NCI-H1105 treated with DMSO at 0.1 percent for 48 hours (cell line): ENCODE results near the gene SLC22A16.
A peak's percentile ranks its signal among the peaks of the same experiment; 100 is the strongest.
"Not testable (repeated sequence)": the region's sequence is repeated elsewhere in the genome, so short reads cannot be mapped to it uniquely, and the experiment has no call there.

Experiments used
- DNase-seq: peaks from one replicate; lab custom pipeline; 2025; lab: John Stamatoyannopoulos, UW

SLC22A16 gene, protein sequence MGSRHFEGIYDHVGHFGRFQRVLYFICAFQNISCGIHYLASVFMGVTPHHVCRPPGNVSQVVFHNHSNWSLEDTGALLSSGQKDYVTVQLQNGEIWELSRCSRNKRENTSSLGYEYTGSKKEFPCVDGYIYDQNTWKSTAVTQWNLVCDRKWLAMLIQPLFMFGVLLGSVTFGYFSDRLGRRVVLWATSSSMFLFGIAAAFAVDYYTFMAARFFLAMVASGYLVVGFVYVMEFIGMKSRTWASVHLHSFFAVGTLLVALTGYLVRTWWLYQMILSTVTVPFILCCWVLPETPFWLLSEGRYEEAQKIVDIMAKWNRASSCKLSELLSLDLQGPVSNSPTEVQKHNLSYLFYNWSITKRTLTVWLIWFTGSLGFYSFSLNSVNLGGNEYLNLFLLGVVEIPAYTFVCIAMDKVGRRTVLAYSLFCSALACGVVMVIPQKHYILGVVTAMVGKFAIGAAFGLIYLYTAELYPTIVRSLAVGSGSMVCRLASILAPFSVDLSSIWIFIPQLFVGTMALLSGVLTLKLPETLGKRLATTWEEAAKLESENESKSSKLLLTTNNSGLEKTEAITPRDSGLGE

DNA sequence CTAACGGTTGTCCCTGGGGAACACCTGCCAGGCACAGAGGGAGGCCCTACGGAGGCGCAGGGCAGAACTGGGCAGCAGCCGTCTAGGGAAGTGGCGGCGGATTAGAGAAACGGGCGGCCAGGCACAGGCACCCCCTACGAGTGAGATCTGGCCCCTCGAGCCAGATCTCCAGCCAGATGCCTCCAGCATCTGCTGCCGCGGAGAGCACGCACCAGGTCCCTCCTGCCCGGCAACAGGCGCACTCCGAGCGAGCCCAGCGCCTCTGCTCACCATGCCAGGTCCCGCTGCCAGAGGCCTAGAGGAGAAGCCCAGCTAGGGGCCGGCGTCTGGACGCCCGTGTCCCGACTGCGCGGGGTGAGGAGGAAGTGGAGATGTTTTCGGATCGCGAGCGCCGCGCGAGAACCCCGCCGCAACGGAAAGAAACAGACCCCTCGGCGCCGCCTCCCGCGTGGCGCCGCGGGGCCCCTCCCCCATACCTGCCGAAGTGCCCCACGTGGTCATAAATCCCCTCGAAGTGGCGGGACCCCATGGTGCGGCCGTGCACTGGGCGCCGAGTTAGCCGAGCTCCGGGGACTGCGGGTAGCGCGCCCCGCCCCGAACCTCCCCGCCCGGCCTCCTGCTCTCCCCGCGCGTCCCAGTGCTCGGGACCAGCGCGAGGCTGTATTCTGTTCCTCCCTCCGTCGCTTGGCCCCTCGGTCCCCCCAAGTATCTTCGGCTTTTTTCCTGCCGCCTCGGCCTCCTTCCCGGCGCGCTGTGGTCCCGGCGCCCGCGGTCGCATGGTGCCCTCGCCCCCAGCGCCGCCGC, at the start of gene SLC22A16:
Gene SLC22A16 (minus strand): TSS at position 568 of the 804 bp plus-strand sequence. CDS start 39 bp downstream, at position 529.
- DNase-seq, result no peak

DNA sequence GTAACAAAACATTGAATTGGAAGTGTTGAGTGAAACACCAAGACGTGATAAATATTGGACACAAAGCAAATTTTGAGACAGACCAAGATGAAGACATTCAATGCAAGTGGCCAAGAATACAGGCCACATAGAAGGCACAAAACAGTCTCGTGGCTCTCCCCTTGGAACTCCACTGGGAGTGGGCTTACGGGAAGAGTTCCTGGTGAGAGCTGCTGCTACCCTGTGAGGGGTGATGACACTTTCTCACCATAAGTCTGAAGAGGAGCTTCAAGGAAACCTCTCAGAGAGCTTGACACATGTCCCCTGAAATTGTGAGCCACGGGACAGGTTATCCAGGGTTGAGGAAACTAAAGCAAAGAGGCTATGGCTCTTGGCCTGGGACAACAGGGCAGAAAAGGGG, 48.6 kb upstream of the SLC22A16 start:
- DNase-seq, result no peak

DNA sequence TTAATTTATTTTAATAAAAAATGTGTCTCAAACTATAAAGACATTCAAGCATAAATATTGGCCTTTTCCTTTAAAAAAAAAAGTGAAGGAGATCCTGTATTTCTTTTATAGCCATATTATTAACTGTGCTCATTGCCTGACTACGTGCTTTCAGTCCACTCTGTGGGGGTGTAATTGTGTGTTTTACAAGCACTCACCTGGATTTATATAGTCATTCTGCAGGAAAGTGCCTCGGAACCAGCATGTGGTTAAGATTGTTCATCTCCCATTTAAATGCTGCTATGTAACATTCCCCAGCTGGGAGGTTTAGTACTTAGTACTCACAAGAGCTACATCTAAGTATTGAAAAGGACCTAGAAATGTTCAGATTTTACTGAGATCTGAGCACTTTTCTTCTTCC, 47.9 kb upstream of the SLC22A16 start:
- DNase-seq, result no peak

DNA sequence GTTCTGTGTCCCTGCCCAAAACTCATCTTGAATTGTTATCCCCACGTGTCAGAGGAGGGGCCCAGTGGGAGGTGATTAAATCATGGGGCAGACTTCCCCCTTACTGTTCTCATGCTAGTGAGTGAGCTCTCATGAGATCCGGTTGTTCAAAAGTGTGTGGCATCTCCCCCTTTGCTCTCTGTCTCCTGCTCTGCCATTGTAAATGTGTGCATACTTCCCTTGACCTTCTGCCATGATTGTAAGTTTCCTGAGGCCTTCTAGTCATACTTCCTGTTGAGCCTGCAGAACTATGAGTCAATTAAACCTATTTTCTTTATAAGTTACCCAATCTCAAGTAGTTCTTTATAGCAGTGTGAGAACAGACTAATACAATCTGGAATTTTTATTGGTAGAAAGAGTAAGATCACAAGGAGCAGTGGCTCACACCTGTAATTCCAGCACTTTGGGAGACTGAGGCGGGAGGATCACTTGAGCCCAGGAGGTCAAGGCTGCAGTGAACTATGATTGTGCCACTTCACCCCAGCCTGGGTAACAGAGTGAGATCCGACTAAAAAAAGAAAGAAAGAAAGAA, 47.1 kb upstream of the SLC22A16 start:
- no peak for DNase-seq

DNA sequence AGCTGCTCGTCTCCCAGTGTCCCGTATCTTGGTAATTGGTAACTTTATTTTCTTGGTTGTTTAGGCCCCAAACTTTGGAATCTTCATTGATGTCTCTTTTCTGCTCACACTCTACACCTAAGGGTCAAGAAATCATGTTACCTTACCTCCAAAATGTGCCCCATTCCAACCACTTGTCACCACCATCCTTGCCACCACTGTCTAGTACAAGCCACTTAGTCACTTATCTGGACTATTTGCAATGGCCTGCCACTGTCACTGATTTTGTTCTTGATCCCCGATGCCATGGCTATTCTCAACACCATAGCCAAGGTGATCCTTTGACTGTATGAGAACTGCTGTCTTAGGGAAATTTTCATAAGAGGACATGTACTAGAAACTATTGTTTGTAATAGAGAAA, 46.0 kb upstream of the SLC22A16 start:
- no peak for DNase-seq

DNA sequence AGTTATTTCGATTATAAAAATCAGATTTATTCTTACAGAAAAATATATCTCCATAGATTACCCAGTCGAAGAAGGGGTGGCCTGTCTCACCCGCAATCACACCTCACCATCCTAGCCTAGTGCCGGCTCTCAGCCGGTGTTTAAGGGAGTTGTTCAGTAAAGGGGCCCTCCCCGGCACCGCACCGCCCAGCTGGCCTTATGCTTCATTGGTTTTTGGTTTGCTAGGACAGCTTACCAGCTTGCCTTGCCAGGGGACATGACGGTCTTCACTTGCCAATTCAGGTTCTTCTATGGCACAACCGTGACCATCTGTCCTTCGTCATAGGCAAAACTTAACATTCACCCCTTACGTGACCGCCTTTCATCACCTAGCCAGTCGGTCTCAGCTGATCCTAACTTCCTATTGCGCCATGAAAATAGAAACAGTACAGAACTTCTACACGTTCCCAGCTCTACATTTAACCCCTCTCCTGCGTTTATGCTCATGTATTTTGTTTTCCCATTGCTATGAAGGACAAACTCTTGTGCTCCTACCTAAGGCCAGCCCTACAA, 44.7 kb upstream of the SLC22A16 start:
- no peak for DNase-seq

DNA sequence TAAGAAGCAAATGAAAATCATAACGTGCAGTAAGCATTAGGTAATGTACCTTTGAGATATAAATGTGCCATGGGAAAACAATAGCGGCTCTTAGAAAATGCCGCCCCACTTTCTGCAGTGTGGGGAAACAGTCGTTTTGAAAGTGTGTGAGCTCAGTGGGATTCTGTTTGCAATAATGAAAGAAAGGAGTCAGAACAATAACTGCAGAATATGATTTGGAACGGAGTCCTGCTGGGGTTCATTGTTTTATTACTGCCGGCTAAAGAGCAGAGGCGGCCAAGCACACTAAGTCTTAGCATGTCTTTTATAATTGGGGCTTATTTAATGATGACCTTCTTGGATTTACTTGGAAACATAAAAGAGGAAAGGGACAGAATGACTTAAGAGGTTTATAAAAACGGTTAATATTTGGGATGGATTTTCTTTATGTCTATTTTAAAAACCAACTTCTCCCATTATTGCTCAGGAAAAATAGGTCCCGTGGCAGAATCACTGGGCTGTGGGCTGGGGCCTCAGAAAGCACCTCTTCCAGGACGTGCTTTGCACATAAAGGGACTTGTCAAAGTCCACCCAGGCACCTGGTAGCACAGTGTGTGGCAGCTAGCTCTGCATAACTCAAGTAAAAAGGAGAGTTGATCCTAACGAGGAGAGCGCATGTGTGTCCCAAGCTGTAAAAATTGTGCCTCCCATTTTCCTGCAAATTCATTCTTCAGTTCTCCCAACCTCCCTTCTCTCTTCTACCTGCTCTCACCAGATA, 44.0 kb upstream of the SLC22A16 start:
- no peak for DNase-seq

DNA sequence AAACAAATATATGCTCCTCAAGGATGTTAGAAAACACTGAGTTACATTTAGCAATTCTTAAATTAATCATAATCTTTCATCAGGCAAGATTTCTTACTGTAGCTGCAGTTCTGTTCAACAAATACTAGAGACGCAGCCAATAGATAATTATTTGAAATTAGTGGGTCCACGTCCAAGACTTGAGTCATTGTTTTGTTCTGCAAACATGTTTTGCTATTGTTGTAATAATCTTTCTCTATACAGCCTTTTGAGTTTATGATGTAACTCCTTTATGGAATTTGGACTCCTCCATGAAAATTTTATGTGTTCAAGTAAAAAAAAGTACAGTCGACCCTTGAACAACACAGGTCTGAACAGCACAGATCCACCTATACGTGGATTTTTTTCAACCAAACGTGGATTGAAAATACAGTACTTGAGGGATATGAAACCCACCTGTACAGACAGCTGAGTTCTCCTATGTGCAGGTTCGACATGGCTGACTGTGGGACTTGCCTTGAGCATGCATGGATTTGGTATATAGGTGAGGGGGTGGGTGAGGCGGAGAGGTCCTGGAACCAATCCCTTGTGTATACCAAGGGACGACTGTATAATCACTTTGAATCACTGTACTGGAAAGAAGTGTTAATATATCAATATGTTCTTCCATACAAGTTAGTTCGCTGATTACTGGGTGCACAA, 41.3 kb upstream of the SLC22A16 start:
- DNase-seq, result peak; percentile 64

DNA sequence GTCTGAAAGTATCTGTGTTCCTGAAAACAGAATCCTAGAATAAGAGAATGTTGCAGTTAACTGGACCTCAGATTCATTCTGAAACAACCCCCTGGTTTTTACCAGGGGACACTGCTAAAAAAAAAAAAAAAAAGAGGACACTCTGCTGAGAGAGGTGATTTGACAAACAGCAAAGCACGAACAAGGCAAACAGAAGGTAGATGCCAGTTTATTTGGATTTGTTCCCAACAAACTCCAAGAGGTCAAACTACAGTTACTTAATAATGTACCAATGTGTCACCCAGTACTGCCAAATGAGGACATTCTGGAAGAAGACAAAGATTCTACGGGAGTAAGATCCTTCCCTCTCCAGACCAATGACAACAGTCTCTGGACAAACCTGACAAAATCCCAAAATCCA, 40.6 kb upstream of the SLC22A16 start:
- DNase-seq, result peak; percentile 42

DNA sequence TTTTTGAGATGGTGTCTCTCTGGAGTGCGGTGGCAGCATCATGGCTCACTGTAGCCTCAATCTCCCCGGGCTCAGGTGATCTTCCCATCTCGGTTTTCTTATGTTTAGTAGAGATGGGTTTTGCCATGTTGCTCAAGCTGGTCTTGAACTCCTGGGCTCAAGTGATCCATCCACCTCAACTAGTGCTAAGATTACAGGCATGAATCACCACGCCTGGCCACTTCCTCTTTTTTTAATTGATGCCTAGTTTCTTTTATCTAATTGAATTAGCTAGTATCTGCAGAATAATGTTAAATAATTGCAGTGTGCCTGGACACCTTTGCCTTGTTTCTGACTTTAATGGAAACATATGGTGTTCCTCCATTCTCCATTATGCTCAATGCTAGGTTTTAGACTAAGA, 38.4 kb upstream of the SLC22A16 start:
- DNase-seq, result no peak

DNA sequence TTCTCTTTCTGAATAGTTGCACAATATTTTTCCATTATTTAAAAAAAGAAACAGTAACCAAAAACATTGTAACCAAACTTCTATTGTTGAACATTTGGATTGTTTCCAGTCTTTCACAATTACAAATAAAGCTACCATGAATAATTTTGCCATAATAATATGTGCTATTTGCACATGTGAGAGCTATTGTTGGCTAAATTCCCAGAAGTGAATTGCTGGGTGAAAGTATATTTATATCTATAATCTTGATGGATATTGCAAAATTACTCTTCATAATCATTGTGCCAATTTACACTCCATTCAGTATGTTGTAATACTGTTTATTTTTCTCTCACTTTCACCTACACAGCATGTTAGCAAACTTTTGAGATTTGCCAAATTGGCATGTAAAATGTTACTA, 36.6 kb upstream of the SLC22A16 start:
- DNase-seq, result peak; percentile 97

DNA sequence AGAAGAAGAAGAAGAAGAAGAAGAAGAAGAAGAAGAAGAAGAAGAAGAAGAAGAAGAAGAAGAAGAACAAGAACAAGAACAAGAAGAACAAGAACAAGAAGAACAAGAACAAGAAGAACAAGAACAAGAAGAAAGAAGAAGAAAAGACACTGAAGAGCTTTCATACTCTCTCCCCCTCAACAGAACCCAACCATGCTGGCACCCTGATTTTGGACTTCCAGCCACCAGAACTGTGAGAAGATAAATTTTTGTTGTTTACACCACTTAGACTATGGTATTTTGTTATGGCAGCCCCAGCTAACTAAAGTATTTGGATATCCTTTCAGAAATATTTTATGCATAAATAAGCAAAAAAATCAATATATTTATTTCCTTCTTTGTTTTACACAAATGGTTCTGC, 36.1 kb upstream of the SLC22A16 start:
- not testable (repeated sequence) for DNase-seq

DNA sequence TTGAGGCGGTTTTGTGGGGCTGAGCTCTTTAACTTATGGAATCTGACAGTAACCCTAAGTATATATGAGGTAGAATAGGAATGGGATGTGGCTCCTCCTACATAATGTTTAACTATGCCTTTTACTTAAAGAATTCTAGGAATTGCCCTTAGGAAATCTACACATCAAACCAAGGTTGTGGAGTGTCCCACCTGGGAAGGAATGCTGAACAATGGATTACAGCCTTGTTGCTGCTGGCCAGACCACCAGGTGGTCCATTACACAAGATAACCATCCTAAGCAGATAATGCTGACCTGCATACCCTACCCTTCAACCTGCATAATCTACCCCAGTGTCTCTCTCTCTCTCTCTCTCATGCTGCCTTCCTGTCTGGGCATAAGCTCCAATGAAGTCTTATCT, 35.0 kb upstream of the SLC22A16 start:
- no peak for DNase-seq

DNA sequence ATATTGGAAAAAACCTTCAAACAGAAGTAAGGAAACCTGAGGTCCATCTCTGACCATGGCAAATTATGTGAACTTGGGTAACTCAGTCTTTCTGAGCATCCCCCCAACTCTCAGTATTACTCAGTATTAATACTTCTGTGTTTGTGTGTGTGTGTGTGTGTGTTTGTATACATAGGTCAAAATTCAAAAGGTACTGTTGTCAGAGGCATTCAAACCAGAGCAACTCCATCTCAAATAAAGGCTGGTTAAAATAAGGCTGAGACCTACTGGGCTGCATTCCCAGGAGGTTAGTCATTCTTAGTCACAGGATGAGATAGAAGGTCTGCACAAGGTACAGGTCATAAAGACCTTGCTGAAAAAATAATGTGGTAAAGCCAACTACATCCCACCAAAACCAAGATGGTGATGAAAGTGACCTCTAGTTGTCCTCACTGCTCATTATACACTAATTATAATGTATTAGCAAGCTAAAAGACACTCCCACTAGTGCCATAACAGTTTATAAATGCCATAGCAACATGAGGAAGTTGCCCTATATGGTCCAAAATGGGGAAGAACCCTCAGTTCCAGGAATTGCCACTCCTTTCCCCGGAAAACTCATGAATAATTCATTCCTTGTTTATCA, 33.3 kb upstream of the SLC22A16 start:
- DNase-seq, result no peak

DNA sequence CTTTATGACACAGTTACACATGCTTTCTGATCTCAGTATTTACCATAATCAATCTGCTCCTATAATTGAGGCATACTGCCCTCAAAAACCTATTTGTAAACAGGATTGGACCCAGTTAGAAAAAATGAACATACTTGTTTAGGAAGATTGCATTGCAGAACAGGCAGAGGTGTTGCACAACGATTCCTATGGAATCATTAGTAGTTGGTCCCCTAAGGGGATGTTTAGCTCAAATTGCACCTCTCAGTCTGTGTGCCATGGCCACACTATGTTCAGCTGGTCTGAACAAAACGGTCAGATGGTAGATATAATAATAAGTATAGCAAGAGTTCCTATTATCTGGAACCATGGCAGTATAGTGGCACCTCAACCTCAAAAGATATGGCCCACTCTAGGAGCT, 28.5 kb upstream of the SLC22A16 start:
- DNase-seq, result not testable (repeated sequence)

DNA sequence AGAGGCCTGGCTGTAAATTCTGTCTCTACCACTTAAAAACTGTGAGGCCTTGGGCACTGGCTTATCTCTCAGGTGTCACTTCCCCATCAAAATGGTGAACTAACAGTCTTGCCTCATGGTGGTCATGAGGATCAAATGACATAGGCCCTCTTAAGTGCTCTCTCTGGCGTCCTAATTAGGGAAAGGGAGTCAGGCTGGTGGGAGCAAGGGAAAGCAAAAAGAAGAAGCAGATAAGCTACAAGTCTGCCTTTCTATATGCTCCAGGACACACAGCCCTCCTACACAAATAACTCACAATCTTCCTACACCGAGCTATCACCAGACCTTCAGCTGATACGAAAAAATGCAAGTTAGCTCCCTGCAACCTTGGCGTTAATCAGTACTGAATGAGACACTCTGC, 19.5 kb upstream of the SLC22A16 start:
- DNase-seq, result no peak

DNA sequence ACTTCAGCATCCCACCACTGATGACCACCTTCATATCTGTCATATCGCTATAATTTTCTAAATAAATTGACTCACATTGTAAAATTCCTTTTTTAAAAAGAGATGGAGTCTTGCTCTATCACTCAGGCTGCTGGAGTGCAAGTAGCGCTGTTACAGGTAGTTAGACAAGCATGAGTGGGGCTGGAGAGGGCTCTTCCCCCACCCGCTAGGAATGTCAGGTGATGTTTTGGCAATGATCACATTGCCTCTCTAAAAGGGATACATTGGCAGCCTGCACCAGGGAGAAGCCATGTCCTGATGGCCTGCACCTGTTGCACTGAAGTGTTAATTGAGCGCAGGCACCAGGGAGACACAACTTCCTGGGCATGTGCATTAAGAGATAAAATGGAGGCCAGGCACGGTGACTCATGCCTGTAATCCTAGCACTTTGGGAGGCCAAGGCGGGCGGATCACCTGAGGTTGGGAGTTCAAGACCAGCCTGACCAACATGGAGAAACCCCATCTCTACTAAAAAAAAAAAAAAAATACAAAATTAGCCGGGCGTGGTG, 16.9 kb upstream of the SLC22A16 start:
- no peak for DNase-seq

DNA sequence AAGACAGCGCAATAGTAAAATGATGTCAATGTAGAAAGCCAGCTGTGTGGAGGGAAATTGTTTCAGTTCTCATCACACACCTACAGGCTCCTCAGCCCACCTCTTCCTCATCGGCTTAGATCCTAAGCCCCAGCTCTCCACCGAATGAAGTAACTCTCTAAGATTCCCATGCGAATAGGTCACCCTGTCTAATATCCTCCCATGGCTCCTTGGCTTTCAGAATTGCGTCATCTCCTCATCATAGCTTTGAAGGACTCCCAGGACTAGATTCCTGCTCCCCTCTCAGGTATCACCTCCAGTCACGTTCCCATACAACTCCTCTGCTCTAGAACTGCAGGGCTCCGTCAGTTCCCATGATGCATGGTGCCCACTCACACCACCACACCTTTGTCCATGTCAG, 16.2 kb upstream of the SLC22A16 start:
- no peak for DNase-seq

DNA sequence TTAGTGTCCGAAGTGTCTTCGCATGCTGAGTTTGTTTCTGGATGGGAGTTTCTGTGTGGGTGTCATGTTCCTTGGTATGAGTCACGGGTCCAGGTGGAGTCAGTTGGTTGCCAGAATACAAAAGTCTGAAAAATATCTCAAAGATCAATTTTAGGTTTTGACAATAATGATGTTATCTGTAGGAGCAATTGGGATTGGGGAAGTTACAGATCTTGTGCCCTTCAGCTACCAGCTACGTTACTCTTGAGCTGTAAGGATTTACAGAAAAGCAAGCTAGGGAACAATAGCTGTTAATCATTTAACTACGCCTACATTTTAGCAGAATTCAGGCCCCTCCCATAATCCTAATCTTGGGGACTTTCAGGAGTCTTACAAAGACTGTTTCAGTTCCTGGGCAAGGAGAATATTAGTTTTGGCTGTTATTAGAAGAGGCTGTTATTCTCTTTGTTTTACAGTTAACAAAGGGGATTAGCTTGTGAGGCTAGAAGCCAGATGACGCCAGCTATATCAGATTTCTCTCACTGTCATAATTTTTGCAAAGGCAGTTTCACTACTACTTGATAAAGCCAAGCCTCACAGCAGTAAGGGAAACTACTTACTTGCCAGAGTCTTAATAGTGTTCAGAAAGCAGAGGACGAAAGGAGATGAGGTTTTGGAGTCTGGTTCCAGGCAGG, 15.4 kb upstream of the SLC22A16 start:
- DNase-seq, result no peak

DNA sequence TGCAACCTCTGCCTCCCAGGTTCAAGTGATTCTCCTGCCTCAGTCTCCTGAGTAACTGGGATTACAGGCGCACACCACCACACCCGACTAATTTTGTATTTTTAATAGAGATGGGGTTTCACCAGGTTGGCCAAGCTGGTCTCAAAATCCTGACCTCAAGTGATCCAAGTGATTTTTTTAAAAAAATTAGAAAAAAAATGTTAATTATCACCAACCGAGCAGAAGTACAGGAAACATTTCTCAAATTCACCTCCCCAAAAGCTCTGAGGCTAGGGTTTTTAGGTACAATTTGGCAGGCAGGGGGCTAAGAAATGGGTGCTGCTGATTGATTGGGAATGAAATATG, 14.9 kb upstream of the SLC22A16 start:
- DNase-seq, result no peak
